ENCODE data around the gene SUSD2.

Gene SUSD2

GRCh38 chr22:24232124-24232523 lies 50.8 kb downstream of the SUSD2 start:
- ATAC-seq = no peak
- TF ChIP-seq, protein P1, sequence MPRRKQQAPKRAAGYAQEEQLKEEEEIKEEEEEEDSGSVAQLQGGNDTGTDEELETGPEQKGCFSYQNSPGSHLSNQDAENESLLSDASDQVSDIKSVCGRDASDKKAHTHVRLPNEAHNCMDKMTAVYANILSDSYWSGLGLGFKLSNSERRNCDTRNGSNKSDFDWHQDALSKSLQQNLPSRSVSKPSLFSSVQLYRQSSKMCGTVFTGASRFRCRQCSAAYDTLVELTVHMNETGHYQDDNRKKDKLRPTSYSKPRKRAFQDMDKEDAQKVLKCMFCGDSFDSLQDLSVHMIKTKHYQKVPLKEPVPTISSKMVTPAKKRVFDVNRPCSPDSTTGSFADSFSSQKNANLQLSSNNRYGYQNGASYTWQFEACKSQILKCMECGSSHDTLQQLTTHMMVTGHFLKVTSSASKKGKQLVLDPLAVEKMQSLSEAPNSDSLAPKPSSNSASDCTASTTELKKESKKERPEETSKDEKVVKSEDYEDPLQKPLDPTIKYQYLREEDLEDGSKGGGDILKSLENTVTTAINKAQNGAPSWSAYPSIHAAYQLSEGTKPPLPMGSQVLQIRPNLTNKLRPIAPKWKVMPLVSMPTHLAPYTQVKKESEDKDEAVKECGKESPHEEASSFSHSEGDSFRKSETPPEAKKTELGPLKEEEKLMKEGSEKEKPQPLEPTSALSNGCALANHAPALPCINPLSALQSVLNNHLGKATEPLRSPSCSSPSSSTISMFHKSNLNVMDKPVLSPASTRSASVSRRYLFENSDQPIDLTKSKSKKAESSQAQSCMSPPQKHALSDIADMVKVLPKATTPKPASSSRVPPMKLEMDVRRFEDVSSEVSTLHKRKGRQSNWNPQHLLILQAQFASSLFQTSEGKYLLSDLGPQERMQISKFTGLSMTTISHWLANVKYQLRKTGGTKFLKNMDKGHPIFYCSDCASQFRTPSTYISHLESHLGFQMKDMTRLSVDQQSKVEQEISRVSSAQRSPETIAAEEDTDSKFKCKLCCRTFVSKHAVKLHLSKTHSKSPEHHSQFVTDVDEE (CRISPR knock-in tag; IDR thresholded peaks at IDR 0.05) = no peak

DNA sequence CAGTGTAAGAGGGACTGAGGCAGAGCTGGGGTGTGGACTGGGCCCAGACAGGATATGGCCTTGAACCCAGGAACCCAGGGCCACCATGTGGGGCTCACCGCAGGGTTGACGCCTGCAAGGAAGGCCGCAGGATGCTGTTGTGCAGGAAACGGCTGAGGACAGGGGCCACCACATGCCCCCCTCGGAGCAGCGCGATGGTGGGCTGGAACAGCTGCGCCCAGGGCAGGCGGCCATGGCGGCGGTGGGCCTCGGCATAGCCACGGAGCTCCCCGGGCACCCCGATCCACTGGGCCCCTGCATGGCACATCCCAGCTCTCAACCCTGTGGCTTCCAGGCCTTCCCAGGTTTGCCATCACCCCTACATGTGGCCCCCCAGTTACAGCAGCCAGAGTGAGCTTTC lies 51.4 kb downstream of the SUSD2 start:
- no peak for TF ChIP-seq RARB (CRISPR knock-in tag; IDR thresholded peaks at IDR 0.05)
- TF ChIP-seq OSR1 (CRISPR knock-in tag; IDR thresholded peaks at IDR 0.05) = no peak
- TF ChIP-seq ZNF8 (CRISPR knock-in tag; IDR thresholded peaks at IDR 0.05) = no peak
- no peak for TF ChIP-seq ISL1 (CRISPR knock-in tag; IDR thresholded peaks at IDR 0.05)
- no peak for TF ChIP-seq ESRRG (CRISPR knock-in tag; IDR thresholded peaks at IDR 0.05)
- no peak for TF ChIP-seq CREB5 (CRISPR knock-in tag; IDR thresholded peaks at IDR 0.05; ENCODE audit: low read depth)
- no peak for TF ChIP-seq BACH2 (CRISPR knock-in tag; IDR thresholded peaks at IDR 0.05; ENCODE audit: borderline replicate concordance)
- no peak for TF ChIP-seq CSDC2 (CRISPR knock-in tag; IDR thresholded peaks at IDR 0.05)
- no peak for TF ChIP-seq SNAI2 (CRISPR knock-in tag; IDR thresholded peaks at IDR 0.05)
- no peak for TF ChIP-seq CSRNP3 (CRISPR knock-in tag; IDR thresholded peaks at IDR 0.05)
- TF ChIP-seq ZNF565 (CRISPR knock-in tag; conservative IDR thresholded peaks at IDR 0.05; ENCODE audit: low read depth) = no peak
- TF ChIP-seq ZFP30 (CRISPR knock-in tag; IDR thresholded peaks at IDR 0.05) = no peak

DNA sequence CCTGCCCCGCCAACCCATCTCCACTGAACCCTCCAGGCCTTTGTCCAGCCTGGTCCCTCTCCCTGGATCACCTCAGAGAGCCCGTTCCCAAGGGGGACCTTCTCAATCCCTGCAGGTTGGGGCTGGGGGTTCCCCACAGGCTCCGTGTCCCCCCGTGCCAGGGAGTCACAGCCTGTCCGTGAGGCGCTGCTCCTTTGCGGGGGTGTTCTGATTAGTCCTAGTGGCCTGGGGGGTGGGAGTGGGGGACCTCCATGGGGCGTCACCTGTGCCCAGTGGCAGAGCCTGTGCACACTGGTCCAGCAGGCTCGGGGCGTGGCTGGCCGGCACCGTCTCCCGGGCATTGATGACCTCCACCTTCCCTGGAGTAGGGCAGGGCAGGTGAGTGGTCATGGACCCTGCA lies 51.9 kb downstream of the SUSD2 start:
- no peak for ATAC-seq

More for the DNA sequence above, 51.4 kb downstream of the SUSD2 start:
- no peak for ATAC-seq

More for the DNA sequence above, 51.9 kb downstream of the SUSD2 start:
- no peak for TF ChIP-seq OSR1 (CRISPR knock-in tag; IDR thresholded peaks at IDR 0.05)
- no peak for TF ChIP-seq CSRNP3 (CRISPR knock-in tag; IDR thresholded peaks at IDR 0.05)
- no peak for TF ChIP-seq CSDC2 (CRISPR knock-in tag; IDR thresholded peaks at IDR 0.05)
- TF ChIP-seq TCF4 (CRISPR knock-in tag; IDR thresholded peaks at IDR 0.05; ENCODE audit: borderline replicate concordance) = no peak
- TF ChIP-seq ISL1 (CRISPR knock-in tag; IDR thresholded peaks at IDR 0.05) = no peak
- TF ChIP-seq SNAI2 (CRISPR knock-in tag; IDR thresholded peaks at IDR 0.05) = no peak
- no peak for TF ChIP-seq PPARA (CRISPR knock-in tag; IDR thresholded peaks at IDR 0.05; ENCODE audit: borderline replicate concordance)
- TF ChIP-seq, protein P2, sequence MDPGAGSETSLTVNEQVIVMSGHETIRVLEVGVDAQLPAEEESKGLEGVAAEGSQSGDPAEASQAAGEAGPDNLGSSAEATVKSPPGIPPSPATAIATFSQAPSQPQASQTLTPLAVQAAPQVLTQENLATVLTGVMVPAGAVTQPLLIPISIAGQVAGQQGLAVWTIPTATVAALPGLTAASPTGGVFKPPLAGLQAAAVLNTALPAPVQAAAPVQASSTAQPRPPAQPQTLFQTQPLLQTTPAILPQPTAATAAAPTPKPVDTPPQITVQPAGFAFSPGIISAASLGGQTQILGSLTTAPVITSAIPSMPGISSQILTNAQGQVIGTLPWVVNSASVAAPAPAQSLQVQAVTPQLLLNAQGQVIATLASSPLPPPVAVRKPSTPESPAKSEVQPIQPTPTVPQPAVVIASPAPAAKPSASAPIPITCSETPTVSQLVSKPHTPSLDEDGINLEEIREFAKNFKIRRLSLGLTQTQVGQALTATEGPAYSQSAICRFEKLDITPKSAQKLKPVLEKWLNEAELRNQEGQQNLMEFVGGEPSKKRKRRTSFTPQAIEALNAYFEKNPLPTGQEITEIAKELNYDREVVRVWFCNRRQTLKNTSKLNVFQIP (CRISPR knock-in tag; IDR thresholded peaks at IDR 0.05; ENCODE audit: borderline replicate concordance, low read depth) = no peak
- no peak for TF ChIP-seq ZFP30 (CRISPR knock-in tag; IDR thresholded peaks at IDR 0.05)
- TF ChIP-seq, protein P1 (CRISPR knock-in tag; IDR thresholded peaks at IDR 0.05) = no peak
- TF ChIP-seq BACH2 (CRISPR knock-in tag; IDR thresholded peaks at IDR 0.05; ENCODE audit: borderline replicate concordance) = no peak
- TF ChIP-seq ESRRG (CRISPR knock-in tag; IDR thresholded peaks at IDR 0.05) = no peak
- TF ChIP-seq PATZ1 (CRISPR knock-in tag; IDR thresholded peaks at IDR 0.05; ENCODE audit: borderline replicate concordance) = no peak

Data from SK-N-SH treated with all-trans-retinoic acid at 6 μM for 48 hours (cell line).